ENCODE results near the gene UNC93B1.

Gene UNC93B1

DNA sequence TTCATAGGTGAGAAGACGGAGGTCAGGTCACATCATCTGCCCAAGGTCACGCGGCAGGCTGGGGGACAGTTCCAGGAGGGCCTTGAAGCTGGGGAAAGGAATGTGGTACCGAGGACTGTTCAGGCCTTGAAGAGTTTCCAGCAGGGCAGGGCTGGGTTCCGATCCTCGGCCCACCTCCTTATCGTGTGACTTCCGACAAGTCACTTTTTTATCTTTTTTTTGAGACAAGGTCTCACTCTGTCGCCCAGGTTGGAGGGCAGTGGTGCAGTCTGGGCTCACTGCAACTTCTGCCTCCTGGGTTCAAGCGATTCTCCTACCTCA lies 27.2 kb upstream of the UNC93B1 start:
- peak overlapping the region; percentile 82 for H3K27ac ChIP-seq
- DNase-seq (ENCODE audit: low spot score): no peak
- CTCF ChIA-PET: interaction anchor here (0.7 kb wide), 1 partner anchor 10 kb away, joined by 3 read pairs; no protein-coding TSS in a partner anchor
- TF ChIP-seq, protein P1, sequence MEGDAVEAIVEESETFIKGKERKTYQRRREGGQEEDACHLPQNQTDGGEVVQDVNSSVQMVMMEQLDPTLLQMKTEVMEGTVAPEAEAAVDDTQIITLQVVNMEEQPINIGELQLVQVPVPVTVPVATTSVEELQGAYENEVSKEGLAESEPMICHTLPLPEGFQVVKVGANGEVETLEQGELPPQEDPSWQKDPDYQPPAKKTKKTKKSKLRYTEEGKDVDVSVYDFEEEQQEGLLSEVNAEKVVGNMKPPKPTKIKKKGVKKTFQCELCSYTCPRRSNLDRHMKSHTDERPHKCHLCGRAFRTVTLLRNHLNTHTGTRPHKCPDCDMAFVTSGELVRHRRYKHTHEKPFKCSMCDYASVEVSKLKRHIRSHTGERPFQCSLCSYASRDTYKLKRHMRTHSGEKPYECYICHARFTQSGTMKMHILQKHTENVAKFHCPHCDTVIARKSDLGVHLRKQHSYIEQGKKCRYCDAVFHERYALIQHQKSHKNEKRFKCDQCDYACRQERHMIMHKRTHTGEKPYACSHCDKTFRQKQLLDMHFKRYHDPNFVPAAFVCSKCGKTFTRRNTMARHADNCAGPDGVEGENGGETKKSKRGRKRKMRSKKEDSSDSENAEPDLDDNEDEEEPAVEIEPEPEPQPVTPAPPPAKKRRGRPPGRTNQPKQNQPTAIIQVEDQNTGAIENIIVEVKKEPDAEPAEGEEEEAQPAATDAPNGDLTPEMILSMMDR (conservative IDR thresholded peaks at IDR 0.05; ENCODE audit: low read depth): no peak
- POLR2A ChIA-PET (ENCODE audit: low non-redundant PET): no interaction called here

DNA sequence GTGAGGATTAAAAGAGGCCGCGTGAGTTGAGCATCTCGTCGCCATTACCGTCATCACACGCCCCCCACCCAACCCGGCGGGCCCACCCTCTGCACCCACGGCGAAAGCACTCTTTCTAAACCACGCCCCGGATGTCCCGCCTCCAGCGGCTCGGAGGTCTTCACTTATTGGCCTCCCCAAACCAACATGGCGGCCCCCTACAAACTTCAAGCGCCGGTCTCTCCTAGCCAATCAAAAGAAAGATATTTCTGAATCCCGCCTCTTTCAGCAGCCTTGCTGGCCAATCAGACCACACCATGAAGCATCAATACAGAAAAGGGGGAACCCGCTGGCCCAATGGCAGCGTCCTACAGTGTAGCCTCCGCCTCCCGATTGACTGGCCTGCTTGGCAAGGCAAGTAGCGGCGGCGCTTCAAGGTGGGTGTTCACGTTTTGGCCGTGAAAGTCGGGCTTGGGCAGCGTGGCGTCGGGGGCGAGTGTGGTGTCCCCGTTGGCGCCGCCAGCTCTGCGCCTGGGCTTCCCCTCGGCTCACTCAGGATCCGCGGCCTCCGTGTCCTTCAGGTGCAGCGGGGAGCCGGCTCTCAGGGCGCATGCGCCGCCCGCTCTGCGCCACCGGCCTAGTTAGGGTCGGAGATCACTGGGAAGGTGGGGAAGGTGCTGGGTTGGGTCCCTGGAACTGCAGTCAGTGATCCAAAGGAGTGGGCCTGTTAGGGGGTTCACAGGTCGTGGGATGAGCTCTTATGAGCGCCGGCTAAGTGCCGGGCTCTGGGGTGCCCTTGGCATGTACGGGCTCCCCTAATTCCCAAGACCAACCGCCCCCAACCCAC lies 26.6 kb upstream of the UNC93B1 start, which contains the start of gene NDUFS8:
Gene NDUFS8 (plus strand): TSS at position 364 of the 826 bp plus-strand sequence. CDS start 1,471 bp downstream, outside the sequence.
- POLR2A ChIA-PET (ENCODE audit: low non-redundant PET): interaction anchor here (0.9 kb wide), 1 partner anchor 17 kb away, joined by 4 read pairs; no protein-coding TSS in a partner anchor
- CTCF ChIA-PET: interaction anchor here (0.5 to 0.7 kb wide), 2 partner anchors 23 to 64 kb away, joined by 3 to 4 read pairs; no protein-coding TSS in a partner anchor
- H3K27ac ChIP-seq: peak within 1 kb of the TSS; percentile 82
- TF ChIP-seq, protein P1 (conservative IDR thresholded peaks at IDR 0.05; ENCODE audit: low read depth): no peak
- DNase-seq (ENCODE audit: low spot score): peak; percentile 100

DNA sequence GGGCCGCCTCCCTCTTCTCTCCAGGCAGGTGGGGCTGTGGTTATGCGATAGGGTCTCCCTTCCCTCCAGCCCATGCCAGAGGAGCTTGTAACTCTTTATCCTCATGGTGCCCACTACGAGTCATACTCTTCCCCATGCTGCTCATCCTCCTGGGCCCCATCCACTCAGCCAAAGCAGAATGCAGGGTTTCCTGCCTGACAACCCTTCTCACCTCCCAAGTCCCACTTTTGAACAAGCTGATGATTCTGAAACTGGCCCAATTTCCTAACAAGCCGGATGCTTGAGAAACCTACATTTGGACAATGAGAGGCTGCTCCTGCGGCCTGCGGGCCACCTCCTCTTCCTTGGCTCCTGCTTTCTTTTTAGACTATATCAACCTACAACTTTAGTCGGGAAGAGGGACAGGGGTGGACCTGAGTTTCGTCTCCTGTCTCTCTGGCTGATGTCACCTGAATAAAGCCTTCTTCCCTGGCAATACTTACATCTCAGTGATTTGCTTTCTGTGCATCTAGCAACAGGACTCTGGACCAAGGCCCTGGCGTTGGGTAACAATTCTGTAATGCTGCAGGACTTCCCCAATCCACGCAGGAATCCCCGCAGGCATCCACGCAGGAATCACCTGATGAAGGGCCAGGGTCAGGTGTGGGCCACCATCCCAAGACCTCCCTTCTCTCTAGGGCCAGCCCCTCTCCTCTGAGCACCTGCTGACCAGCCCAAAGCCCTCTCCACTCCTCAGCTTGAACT lies 25.1 kb upstream of the UNC93B1 start:
- DNase-seq (ENCODE audit: low spot score): no peak
- TF ChIP-seq, protein P1 (conservative IDR thresholded peaks at IDR 0.05; ENCODE audit: low read depth): no peak
- CTCF ChIA-PET: interaction anchor here (1.2 kb wide), 1 partner anchor 13 kb away, joined by 3 read pairs; no protein-coding TSS in a partner anchor
- POLR2A ChIA-PET (ENCODE audit: low non-redundant PET): interaction anchor here (0.7 to 0.9 kb wide), 2 partner anchors 16 to 82 kb away, joined by 4 to 7 read pairs; no protein-coding TSS in a partner anchor
- peak overlapping the region; percentile 82 for H3K27ac ChIP-seq

DNA sequence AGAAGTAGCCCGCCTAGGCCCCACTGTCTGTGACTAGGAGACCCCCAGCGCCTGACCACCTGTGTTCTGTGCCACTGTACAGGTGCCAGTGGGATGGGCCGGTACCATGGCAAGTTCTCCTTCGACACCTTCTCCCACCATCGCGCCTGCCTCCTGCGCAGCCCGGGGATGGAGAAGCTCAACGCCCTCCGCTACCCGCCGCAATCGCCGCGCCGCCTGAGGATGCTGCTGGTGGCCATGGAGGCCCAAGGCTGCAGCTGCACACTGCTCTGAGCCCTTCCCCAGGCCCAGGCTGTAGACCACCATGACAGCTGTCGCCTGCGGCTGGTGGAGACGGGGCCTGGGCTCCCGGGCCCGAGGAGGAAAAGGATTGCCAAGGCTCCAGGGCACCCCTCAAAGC lies 23.8 kb upstream of the UNC93B1 start:
- TF ChIP-seq, protein P1 (conservative IDR thresholded peaks at IDR 0.05; ENCODE audit: low read depth): no peak
- ChIA-PET CTCF (interaction anchor here (0.5 kb wide), 1 partner anchor 496 kb away, joined by 3 read pairs; no protein-coding TSS in a partner anchor), POLR2A (ENCODE audit: low non-redundant PET) (no interaction called here)
- peak overlapping the region; percentile 82 for H3K27ac ChIP-seq
- DNase-seq (ENCODE audit: low spot score): no peak

DNA sequence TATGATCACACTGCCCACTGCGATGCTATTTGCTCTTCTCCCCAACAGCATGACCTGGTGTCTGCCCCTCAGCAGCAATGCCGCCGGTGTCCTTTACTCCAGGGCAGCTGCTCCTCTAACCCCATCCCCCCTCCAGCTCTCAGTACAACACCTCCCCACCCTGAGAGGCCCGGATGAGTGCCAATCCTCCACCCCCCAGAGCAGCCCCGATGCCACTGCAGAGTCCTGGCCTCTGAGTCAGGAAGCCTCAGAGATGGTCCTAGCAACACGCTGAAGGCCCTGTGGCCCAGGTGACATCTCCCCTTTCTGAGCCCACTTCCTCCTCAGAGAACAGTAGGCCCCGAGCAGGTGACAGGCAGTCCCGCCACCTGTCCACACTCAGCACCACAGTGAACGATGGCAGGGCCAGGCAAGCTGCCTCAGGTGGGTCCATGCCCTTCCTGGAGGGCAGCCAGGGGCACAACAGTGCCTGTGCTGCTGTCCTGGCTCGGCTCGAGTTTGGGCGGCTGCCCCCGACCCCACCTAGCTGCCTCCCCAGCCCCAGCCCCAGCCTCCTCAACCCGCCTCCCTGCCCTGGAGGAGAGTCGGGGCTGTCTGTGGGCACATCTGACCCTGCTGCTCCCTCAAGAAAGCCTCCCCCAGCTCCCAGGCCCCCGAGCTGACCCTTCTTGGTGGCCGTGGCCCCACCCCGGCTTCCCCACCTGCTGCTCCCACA lies 22.7 kb upstream of the UNC93B1 start:
- DNase-seq (ENCODE audit: low spot score): no peak
- peak overlapping the region; percentile 82 for H3K27ac ChIP-seq
- TF ChIP-seq, protein P1 (conservative IDR thresholded peaks at IDR 0.05; ENCODE audit: low read depth): no peak

More for the DNA sequence above, 22.7 kb upstream of the UNC93B1 start:
- POLR2A ChIA-PET (ENCODE audit: low non-redundant PET): no interaction called here
- CTCF ChIA-PET: interaction anchor here (0.8 kb wide), 1 partner anchor 33 kb away, joined by 3 read pairs; no protein-coding TSS in a partner anchor

Measured in RWPE1 (cell line).